OCI-LY3 (cell line): ENCODE results near the gene FOXK2.

Source experiments
- CTCF ChIP-seq: fragments of 200-600, 300-600 bp; sonication (generic); IDR thresholded peaks from 2 replicates; pipeline ENCODE4 v1.5.1; 2014; ENCODE audit warnings: antibody characterized with exemption, low read length, low read depth
- EZH2phosphoT487 ChIP-seq: fragments of 200-600 bp; shearing (Covaris generic); IDR thresholded peaks from 2 replicates; pipeline ENCODE4 v1.6.1; 2018; ENCODE audit warnings: antibody characterized with exemption, mixed run types, low read depth

- no peak for TF ChIP-seq CTCF
- no peak for TF ChIP-seq EZH2phosphoT487
Measured at GRCh38 chr17:82592289-82592766, 72.8 kb downstream of the FOXK2 start.
